Osteoblast (primary cell): ENCODE data around the gene METAP1D. TPM values are rescaled to one million over a fixed set of nuclear protein-coding genes. Genes with fewer than 3 reads are reported as not detected.

ENCODE experiments used
- DNase-seq: peaks from one replicate; pipeline ENCODE4 v3.0.0; 2011; ENCODE audit warnings: low spot score, mixed read lengths; ENCODE audit not compliant: insufficient read length; ENCODE audit errors: missing footprints
- H2AFZ ChIP-seq: 2 replicates; pipeline ENCODE4 v1.6.0; 2011; ENCODE audit warnings: mild to moderate bottlenecking, low read length
- H3K27ac ChIP-seq: 2 replicates; pipeline ENCODE4 v1.5.1; 2011; ENCODE audit warnings: mild to moderate bottlenecking, low read depth, low read length, moderate library complexity
- H3K27me3 ChIP-seq: 2 replicates; pipeline ENCODE4 v1.6.0; 2012; ENCODE audit warnings: mild to moderate bottlenecking, control low read depth, inconsistent platforms, low read length, moderate library complexity; ENCODE audit not compliant: insufficient read depth
- H3K36me3 ChIP-seq: 2 replicates; pipeline ENCODE4 v1.5.1; 2011; ENCODE audit warnings: mild to moderate bottlenecking, low read length, control low read depth, moderate library complexity; ENCODE audit not compliant: insufficient read depth
- H3K4me1 ChIP-seq: 2 replicates; pipeline ENCODE4 v1.5.1; 2011; ENCODE audit warnings: mild to moderate bottlenecking, low read length, control low read depth, moderate library complexity; ENCODE audit not compliant: insufficient read depth
- H3K4me2 ChIP-seq: 2 replicates; pipeline ENCODE4 v1.6.0; 2011; ENCODE audit warnings: mild to moderate bottlenecking, low read length; ENCODE audit not compliant: insufficient read depth
- H3K4me3 ChIP-seq: fragments of 200-600 bp; sonication (generic); 3 replicates; pipeline ENCODE4 v1.5.1; 2012; ENCODE audit warnings: mild to moderate bottlenecking, low read length, inconsistent platforms; ENCODE audit not compliant: insufficient read depth
- H3K79me2 ChIP-seq: 2 replicates; pipeline ENCODE4 v1.6.0; 2012; ENCODE audit warnings: mild to moderate bottlenecking, low read length, control low read depth, inconsistent platforms; ENCODE audit not compliant: insufficient read depth
- H3K9me3 ChIP-seq: 2 replicates; pipeline ENCODE4 v1.5.1; 2011; ENCODE audit warnings: low read depth, low read length, control low read depth
- H4K20me1 ChIP-seq: 2 replicates; pipeline ENCODE4 v1.6.0; 2012; ENCODE audit warnings: mild to moderate bottlenecking, low read length, control low read depth; ENCODE audit not compliant: insufficient read depth
- total RNA-seq: library from RNA; depleted of rRNA; stranded (reverse); fragments of >200 nt; gene quantifications from 2 replicates; pipeline ENCODE4 v1.2.3, GENCODE V29; 2012
- TF ChIP-seq, protein P1 (sequence below): IDR thresholded peaks from 2 replicates; pipeline ENCODE4 v1.5.1; 2011; ENCODE audit warnings: mild to moderate bottlenecking, low read depth, low read length, moderate library complexity; ENCODE audit errors: extremely low read depth

Gene METAP1D
- total RNA-seq, 1 donor, result 11.2 TPM

- H3K4me3 ChIP-seq, result no peak overlapping the region
- H4K20me1 ChIP-seq, result no peaks in the 10 kb centered on the region
- peaks cover 2% of the 10 kb centered on the region for H3K36me3 ChIP-seq
- DNase-seq, result peak; percentile 42
- no peak overlapping the region for H3K27ac ChIP-seq
- H3K27me3 ChIP-seq, result no peaks in the 10 kb centered on the region
- no peak overlapping the region for H2AFZ ChIP-seq
- TF ChIP-seq, protein P1, sequence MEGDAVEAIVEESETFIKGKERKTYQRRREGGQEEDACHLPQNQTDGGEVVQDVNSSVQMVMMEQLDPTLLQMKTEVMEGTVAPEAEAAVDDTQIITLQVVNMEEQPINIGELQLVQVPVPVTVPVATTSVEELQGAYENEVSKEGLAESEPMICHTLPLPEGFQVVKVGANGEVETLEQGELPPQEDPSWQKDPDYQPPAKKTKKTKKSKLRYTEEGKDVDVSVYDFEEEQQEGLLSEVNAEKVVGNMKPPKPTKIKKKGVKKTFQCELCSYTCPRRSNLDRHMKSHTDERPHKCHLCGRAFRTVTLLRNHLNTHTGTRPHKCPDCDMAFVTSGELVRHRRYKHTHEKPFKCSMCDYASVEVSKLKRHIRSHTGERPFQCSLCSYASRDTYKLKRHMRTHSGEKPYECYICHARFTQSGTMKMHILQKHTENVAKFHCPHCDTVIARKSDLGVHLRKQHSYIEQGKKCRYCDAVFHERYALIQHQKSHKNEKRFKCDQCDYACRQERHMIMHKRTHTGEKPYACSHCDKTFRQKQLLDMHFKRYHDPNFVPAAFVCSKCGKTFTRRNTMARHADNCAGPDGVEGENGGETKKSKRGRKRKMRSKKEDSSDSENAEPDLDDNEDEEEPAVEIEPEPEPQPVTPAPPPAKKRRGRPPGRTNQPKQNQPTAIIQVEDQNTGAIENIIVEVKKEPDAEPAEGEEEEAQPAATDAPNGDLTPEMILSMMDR, result peak; percentile 42
- H3K4me2 ChIP-seq, result no peak overlapping the region
- H3K4me1 ChIP-seq, result peaks cover 32% of the 10 kb centered on the region
- no peaks in the 10 kb centered on the region for H3K9me3 ChIP-seq
- H3K79me2 ChIP-seq, result peaks cover 17% of the 10 kb centered on the region
Measured at GRCh38 chr2:171957061-171957460, 42.7 kb upstream of the METAP1D start.

- TF ChIP-seq, protein P1, result no peak
- Histone ChIP-seq H3K27me3 (no peaks in the 10 kb centered on the region), H2AFZ (no peak overlapping the region), H3K4me1 (peaks cover 32% of the 10 kb centered on the region), H3K4me2 (no peak overlapping the region), H3K27ac (peak overlapping the region; percentile 58), H3K79me2 (peaks cover 17% of the 10 kb centered on the region), H4K20me1 (no peaks in the 10 kb centered on the region), H3K4me3 (no peak overlapping the region), H3K9me3 (no peaks in the 10 kb centered on the region), H3K36me3 (no peaks in the 10 kb centered on the region)
- DNase-seq, result no peak
Measured at GRCh38 chr2:171958475-171958874, 41.3 kb upstream of the METAP1D start.

DNA sequence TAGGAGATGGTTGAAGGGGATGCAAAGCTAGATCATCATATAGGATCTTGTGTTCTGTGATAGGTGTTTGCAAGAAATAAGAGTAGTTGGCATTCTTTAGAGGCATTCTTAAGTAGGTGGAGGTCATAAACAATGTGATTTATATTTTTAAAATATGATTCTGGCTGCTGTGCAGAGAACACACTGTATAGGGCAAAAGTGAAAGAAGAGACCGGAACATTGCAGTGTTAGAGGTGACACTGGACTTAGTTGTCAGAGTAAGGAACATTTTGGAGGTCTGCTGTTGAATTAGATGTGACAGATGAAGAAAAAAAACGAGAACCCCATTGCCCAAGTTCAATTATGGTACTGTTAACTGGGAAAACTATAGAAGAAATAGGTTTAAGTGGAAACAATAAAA is 39.8 kb upstream of the METAP1D start:
- Histone ChIP-seq H3K79me2 (peaks cover 22% of the 10 kb centered on the region), H4K20me1 (no peaks in the 10 kb centered on the region), H3K9me3 (no peaks in the 10 kb centered on the region), H2AFZ (no peak overlapping the region), H3K4me3 (no peak overlapping the region), H3K4me2 (peak overlapping the region; percentile 19), H3K27me3 (no peaks in the 10 kb centered on the region), H3K4me1 (peaks cover 27% of the 10 kb centered on the region), H3K36me3 (no peaks in the 10 kb centered on the region), H3K27ac (no peak overlapping the region)
- TF ChIP-seq, protein P1, result no peak
- DNase-seq, result no peak

GRCh38 chr2:171960570-171960969 is 39.2 kb upstream of the METAP1D start:
- H3K36me3 ChIP-seq, result no peaks in the 10 kb centered on the region
- no peaks in the 10 kb centered on the region for H3K9me3 ChIP-seq
- H3K4me1 ChIP-seq, result peaks cover 25% of the 10 kb centered on the region
- H3K27me3 ChIP-seq, result no peaks in the 10 kb centered on the region
- no peaks in the 10 kb centered on the region for H4K20me1 ChIP-seq
- TF ChIP-seq, protein P1, result no peak
- no peak overlapping the region for H2AFZ ChIP-seq
- DNase-seq, result no peak
- H3K79me2 ChIP-seq, result peaks cover 22% of the 10 kb centered on the region
- H3K4me3 ChIP-seq, result no peak overlapping the region
- no peak overlapping the region for H3K4me2 ChIP-seq
- no peak overlapping the region for H3K27ac ChIP-seq
